Astrocyte of the spinal cord (primary cell): ENCODE measurements around the gene FOXRED1.

Experiments used
- DNase-seq: peaks from one replicate; pipeline ENCODE4 v3.0.0; 2011; ENCODE audit warnings: low read depth, low spot score
- H3K4me3 ChIP-seq: 2 replicates; pipeline ENCODE4 v1.5.1; 2011; ENCODE audit warnings: low read depth, mild to moderate bottlenecking, low read length, moderate library complexity
- in situ Hi-C: cut with HindIII; loops from 2 replicates; pipeline ENCODE4 v1.10.0; 2017; ENCODE audit warnings: low sequenced_read_pairs
- TF ChIP-seq, protein P1 (sequence below): IDR thresholded peaks from 2 replicates; pipeline ENCODE4 v1.5.1; 2012; ENCODE audit warnings: low read depth, mild to moderate bottlenecking, low read length, inconsistent platforms

FOXRED1 gene

DNA sequence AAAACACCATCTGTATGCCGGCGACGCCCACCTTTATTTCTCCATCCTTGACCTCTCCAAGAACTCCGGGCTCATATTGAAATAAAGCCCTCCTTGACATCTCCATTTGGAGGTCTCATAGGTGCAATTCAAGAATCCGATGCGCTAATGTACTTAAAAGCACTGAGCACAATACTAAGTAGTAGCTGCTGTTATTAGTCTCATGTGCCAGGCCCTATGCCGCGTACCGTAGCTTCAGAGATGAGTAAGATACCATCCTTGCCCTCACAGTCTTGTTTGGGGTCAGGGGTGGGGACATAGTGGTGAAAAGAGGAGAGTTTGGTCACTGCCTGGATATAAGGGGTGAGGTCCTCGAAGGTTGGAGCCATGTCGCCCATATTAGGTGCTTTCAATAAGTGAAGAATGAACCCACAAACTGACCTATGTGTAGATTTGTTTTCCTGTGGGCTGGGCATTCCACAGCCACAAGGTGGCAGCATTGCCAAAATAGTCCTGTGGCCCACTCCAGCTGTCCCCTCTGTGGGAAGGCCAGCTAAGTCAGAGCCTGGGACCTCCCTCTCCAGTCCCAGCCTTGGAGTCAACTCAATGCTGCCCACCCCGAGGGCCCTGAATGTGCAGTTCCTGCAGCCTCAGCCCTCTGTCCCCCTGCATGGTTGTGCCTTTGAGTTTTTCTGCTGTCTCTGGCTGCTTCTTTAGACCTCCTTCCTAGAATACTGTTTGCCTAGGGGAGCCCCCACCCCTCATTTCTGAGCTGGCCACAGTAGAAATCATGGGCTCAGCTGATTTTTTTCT is 41.4 kb downstream of the FOXRED1 start:
- DNase-seq, result peak; percentile 77
- in situ Hi-C loops, result no loop called here
- H3K4me3 ChIP-seq, result no peak overlapping the region
- TF ChIP-seq, protein P1, sequence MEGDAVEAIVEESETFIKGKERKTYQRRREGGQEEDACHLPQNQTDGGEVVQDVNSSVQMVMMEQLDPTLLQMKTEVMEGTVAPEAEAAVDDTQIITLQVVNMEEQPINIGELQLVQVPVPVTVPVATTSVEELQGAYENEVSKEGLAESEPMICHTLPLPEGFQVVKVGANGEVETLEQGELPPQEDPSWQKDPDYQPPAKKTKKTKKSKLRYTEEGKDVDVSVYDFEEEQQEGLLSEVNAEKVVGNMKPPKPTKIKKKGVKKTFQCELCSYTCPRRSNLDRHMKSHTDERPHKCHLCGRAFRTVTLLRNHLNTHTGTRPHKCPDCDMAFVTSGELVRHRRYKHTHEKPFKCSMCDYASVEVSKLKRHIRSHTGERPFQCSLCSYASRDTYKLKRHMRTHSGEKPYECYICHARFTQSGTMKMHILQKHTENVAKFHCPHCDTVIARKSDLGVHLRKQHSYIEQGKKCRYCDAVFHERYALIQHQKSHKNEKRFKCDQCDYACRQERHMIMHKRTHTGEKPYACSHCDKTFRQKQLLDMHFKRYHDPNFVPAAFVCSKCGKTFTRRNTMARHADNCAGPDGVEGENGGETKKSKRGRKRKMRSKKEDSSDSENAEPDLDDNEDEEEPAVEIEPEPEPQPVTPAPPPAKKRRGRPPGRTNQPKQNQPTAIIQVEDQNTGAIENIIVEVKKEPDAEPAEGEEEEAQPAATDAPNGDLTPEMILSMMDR, result peak; percentile 91

DNA sequence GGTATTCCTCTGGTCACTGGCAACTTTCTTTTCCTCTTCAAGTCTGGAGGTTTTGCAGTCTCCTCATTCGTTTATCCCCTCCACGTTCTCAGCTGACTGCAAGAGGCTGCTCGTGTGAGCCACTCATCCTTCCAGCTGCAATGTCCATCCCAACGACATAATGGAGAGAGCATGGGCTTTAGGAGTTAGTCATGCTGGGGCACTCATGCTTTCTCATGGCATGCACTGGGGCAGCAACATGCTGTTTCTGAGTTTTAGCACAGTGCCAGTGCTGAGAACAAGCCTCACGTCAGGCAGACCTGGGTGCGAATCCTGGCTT is 42.0 kb downstream of the FOXRED1 start:
- no peak for DNase-seq
- H3K4me3 ChIP-seq, result no peak overlapping the region
- in situ Hi-C loops, result no loop called here
- TF ChIP-seq, protein P1, result no peak

DNA sequence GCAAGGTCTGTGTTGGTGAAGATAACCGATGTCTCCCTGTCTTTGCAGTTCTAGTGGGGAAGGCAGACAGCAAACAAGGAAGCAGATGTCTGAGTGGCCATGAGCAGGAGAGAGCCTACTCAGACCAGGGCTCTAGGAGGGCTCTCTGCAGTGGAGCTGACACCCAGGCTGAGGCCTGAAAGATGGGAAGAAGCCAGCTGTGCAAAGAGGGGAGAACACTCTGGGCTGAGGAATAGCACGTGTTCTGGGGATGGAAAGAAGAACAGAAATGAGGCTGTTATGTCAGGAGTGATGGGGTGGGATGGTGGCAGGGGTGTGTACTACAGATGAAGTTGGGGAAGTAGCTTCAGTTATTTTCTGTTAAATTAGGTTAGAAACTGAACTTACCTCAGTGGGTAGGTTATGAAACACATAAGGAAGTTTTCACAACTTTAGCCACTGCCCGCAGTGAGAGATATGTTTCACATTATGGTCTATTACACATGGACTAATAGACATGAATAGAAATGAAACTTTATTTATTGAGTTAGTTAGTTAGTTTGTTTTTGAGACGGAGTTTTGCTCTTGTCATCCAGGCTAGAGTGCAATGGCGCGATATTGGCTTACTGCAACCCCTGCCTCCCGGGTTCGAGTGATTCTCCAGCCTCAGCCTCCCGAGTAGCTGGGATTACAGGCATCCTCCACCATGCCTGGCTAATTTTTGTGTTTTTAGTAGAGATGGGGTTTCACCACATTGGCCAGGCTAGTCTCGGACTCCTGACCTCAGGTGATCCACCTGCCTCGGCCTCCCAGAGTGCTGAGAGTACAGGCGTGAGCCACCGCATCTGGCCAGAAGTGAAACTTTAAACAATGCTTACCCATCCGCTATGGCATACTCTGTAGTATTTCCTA is 42.7 kb downstream of the FOXRED1 start:
- no peak for DNase-seq
- in situ Hi-C loops, result no loop called here
- TF ChIP-seq, protein P1, result no peak
- no peak overlapping the region for H3K4me3 ChIP-seq

DNA sequence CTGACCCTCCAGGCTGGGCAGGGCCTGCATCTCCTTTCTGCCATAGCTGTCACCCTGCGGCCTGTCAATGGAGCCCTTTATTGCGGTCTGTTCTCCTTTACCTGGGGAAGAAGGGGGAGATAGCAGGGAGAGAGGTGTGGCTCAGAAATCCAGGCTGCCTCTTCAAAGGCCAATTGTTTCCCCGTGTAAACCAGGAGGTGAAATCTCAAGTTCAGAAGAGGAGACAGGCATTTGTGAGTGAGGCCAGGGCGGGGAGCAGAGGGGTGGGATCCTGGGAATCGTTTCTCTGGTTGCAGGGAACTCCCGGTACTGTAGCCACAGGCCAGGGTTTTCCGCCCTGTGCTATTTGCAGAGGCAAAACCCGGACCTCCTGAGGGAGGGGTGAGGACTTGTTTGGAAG is 44.0 kb downstream of the FOXRED1 start:
- in situ Hi-C loops, result no loop called here
- DNase-seq, result no peak
- no peak overlapping the region for H3K4me3 ChIP-seq
- TF ChIP-seq, protein P1, result no peak

DNA sequence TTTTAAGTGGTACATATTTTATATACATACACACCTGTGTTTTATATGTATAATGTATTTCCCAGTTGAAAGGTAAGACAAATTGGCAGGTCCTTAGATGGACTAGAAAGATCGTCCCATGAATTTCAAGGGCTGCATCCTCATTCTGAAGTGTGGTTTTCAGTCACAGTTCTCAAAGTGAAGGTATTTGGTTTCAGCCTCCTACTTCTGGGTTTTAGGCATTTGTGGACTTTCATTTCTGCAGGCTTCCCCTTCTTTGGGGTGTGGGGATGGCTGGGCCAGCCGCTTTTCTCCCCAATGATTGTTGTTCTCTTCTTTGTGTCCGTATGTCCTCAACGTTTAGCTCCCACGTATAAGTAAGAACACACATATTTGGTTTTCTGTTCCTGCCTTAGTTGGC is 44.9 kb downstream of the FOXRED1 start:
- TF ChIP-seq, protein P1, result no peak
- no peak for DNase-seq
- no peak overlapping the region for H3K4me3 ChIP-seq
- in situ Hi-C loops, result no loop called here

DNA sequence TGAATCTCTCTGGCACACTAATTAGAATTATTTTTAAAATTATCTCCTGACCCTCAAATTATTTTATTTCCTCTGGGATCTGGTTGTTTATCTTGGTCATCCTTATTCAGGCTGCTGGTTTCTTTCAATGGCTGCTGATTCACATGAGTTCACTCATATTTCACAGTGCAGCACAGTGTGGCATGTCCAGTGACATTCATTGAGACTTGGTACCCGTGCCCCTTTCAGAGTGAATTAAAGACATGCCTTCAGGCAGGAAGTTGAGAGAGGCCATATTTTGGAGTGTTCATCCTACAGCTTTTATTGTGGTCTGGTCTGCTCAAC is 48.4 kb downstream of the FOXRED1 start:
- no peak for DNase-seq
- in situ Hi-C loops, result no loop called here
- TF ChIP-seq, protein P1, result no peak
- no peak overlapping the region for H3K4me3 ChIP-seq
